Measurements from ENCODE around the gene SRSF7.
"Not testable (repeated sequence)": the region's sequence is repeated elsewhere in the genome, so short reads cannot be mapped to it uniquely, and the experiment has no call there.

SRSF7 gene

DNA sequence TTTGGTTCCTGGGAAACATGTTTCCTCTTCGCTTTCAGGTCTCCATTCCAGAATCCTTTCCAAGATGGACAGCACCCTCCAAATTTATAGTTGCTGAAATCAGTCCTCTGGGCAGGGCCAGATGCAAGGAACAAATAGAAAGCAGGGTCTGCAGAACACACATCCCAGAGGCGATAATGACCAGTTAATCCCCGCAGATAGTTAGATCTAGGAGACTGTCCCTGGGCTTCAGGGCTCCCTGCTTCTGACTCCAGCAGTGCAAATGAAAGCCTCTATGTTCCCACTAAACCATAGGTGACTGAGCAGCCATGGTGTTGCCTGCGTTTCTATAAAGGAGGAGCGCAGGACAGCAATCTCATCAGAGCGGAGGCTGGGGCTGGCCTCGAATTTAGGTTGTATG is 38.7 kb downstream of the SRSF7 start:
- ChIA-PET POLR2A (no interaction called here), CTCF (no interaction called here)
- TF ChIP-seq, protein P1, sequence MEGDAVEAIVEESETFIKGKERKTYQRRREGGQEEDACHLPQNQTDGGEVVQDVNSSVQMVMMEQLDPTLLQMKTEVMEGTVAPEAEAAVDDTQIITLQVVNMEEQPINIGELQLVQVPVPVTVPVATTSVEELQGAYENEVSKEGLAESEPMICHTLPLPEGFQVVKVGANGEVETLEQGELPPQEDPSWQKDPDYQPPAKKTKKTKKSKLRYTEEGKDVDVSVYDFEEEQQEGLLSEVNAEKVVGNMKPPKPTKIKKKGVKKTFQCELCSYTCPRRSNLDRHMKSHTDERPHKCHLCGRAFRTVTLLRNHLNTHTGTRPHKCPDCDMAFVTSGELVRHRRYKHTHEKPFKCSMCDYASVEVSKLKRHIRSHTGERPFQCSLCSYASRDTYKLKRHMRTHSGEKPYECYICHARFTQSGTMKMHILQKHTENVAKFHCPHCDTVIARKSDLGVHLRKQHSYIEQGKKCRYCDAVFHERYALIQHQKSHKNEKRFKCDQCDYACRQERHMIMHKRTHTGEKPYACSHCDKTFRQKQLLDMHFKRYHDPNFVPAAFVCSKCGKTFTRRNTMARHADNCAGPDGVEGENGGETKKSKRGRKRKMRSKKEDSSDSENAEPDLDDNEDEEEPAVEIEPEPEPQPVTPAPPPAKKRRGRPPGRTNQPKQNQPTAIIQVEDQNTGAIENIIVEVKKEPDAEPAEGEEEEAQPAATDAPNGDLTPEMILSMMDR (IDR thresholded peaks at IDR 0.05; ENCODE audit: control extremely low read depth, extremely low read depth, low read depth, missing control alignments) = no peak
- no peak for DNase-seq (ENCODE audit: extremely low spot score)

DNA sequence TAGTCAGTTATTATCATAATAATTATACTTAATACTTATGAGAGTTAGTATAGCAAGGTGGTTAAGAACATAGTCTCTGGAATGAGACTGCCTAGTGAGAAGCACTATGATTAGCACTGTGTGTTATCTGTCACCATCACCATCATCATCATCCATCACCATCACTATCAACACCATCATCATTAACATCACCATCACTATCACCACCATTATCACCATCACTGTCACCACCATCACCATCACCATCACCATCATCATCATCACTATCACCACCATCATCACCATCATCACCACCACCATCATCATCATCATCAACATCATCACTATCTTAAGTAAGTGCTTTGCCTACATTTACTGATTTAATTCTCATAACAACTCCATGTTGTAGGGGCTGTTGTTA is 39.6 kb downstream of the SRSF7 start:
- TF ChIP-seq, protein P1 (IDR thresholded peaks at IDR 0.05; ENCODE audit: control extremely low read depth, extremely low read depth, low read depth, missing control alignments) = no peak
- CTCF ChIA-PET = no interaction called here
- no peak for DNase-seq (ENCODE audit: extremely low spot score)
- POLR2A ChIA-PET = no interaction called here

DNA sequence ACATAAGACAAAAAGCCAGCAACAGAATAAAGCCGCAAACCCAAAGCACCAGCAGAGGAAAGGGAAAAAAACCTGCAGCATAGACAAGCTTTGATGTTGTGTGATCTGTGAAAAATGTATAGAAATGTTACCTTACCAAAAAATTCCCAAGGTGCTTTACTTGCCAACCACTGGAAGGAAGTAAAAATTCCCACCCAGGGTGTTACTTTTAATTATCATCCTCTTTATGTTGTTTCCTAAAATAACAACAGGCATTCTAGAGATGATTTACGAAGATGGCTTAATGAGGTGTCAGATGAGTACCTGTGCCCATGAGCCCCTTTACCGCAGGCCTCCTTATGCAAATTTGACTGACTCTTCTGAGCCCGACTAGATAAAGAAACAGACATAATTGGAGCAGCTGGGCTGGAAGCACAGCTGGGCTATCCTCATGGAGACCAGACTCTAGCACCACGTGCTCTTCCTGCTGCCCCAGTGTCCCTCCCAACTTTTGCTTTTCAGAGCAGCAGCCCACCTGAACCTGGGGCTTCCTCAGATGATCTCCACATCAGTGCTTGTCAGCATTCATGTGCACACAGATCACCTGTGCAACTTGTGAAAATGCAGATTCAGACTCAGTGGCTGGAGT is 41.5 kb downstream of the SRSF7 start:
- CTCF ChIA-PET = interaction anchor here (1.5 to 2.1 kb wide), 2 partner anchors 17 to 128 kb away, joined by 4 to 5 read pairs; no protein-coding TSS in a partner anchor
- TF ChIP-seq, protein P1 (IDR thresholded peaks at IDR 0.05; ENCODE audit: control extremely low read depth, extremely low read depth, low read depth, missing control alignments) = no peak
- no peak for DNase-seq (ENCODE audit: extremely low spot score)
- POLR2A ChIA-PET = no interaction called here

DNA sequence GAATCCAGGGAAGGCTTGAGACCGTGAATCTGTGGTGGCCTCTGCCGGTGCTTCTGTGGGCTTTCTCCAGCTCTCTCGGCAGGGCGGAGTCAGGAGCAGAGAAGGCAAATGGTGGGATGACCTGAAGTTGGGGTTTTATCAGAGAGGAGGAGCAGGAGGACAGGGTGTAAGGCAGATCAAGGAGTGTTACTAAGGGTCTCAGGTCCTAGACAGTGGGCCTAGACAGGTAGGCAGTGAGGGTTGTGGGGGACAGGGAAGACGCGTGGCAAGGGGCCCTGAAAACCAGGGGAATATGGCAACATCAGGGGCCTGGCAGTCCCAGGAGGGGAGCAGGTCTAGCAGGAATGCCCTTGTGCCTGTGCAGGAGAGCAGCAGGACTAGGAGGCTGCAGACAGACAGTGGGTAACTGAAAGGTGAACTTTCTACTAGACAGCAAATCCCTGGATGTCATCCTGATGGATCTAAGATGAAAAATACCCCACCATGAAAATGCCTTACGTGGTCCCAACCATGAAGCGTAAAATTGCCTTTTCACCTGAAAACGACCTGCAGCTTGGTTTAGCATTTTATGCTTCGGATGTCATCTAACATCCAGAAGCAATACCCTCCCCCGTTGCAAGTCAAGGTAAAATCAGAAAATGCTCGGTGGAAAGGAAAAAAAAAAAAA is 42.1 kb downstream of the SRSF7 start:
- TF ChIP-seq, protein P1 (IDR thresholded peaks at IDR 0.05; ENCODE audit: control extremely low read depth, extremely low read depth, low read depth, missing control alignments) = no peak
- ChIA-PET CTCF (interaction anchor here (1.2 to 2.1 kb wide), 4 partner anchors 10 to 302 kb away, joined by 3 to 5 read pairs (median 4); no protein-coding TSS in a partner anchor), POLR2A (interaction anchor here (1.4 kb wide), 1 partner anchor 42 kb away, joined by 4 read pairs; the partner anchor contains the start of gene SRSF7)
- no peak for DNase-seq (ENCODE audit: extremely low spot score)

DNA sequence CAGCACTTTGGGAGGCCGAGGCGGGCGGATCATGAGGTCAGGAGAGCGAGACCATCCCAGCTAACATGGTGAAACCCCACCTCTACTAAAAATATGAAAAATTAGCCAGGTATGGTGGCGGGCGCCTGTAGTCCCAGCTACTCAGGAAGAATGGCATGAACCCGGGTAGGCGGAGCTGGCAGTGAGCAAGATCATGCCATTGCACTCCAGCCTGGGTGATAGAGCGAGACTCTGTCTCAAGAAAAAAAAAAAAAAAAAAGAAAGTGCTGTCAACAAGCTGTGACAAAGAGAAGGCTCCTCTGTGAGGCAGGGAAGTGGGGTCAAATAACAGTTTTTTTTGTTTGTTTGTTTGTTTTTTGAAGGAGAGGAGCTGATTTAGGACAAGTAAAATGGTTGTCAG is 42.7 kb downstream of the SRSF7 start:
- CTCF ChIA-PET = interaction anchor here (1.0 to 1.5 kb wide), 4 partner anchors 11 to 301 kb away, joined by 3 to 4 read pairs (median 4); no protein-coding TSS in a partner anchor
- POLR2A ChIA-PET = interaction anchor here (1.4 kb wide), 1 partner anchor 43 kb away, joined by 4 read pairs; the partner anchor contains the start of gene SRSF7
- not testable (repeated sequence) for DNase-seq (ENCODE audit: extremely low spot score)

DNA sequence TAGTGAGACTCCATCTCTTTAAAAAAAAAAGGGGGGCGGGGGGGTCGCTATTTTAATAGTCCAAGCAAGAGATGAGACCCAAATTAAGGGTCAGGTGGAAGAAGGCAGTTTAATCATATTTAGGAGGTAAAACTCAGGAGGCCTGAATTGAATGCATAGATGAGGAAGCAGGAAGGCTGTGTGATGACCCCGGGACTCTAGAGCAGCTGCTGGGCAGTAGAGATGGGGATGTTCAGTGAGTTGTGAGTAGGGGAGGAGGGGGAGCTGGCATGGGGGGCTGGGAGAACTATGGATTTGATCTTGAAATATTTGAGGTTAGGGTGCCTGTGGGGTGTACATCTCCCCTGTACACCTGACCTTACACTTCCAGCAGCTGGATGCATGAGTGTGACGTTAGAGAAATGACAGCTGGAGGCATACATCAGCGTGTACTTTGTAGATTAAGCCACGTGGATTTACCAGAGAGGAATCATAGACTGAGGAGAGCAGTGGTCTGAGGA is 44.3 kb downstream of the SRSF7 start:
- no peak for DNase-seq (ENCODE audit: extremely low spot score)
- TF ChIP-seq, protein P1 (IDR thresholded peaks at IDR 0.05; ENCODE audit: control extremely low read depth, extremely low read depth, low read depth, missing control alignments) = no peak
- ChIA-PET POLR2A (interaction anchor here (0.7 kb wide), 1 partner anchor 41 kb away, joined by 5 read pairs; no protein-coding TSS in a partner anchor), CTCF (interaction anchor here (0.7 to 1.4 kb wide), 3 partner anchors 9 to 123 kb away, joined by 3 read pairs; no protein-coding TSS in a partner anchor)

Measured in GM10248 (cell line).